GM18499 (cell line): ENCODE data around the gene PPM1A.

Experiments used
- ATAC-seq: cut with Tn5 transposase; IDR thresholded peaks from one replicate; pipeline ENCODE4 v1.9.1; 2021; ENCODE audit warnings: moderate number of reproducible peaks; ENCODE audit not compliant: insufficient read depth, unreplicated experiment

The PPM1A gene

GRCh38 chr14:60257865-60258264 lies 8.8 kb downstream of the PPM1A start:
- no peak for ATAC-seq

- ATAC-seq, result no peak
Observed at GRCh38 chr14:60265163-60265562, 16.1 kb downstream of the PPM1A start.

- no peak for ATAC-seq
Observed at GRCh38 chr14:60266021-60266937, 17.3 kb downstream of the PPM1A start.

- ATAC-seq, result no peak
Observed at GRCh38 chr14:60272177-60272576, 23.2 kb downstream of the PPM1A start.

- no peak for ATAC-seq
Observed at GRCh38 chr14:60273956-60274355, 24.9 kb downstream of the PPM1A start.

GRCh38 chr14:60274448-60274847 lies 25.4 kb downstream of the PPM1A start:
- ATAC-seq, result no peak

- ATAC-seq, result no peak
Observed at GRCh38 chr14:60275932-60276331, 26.9 kb downstream of the PPM1A start.

GRCh38 chr14:60276347-60276746 lies 27.3 kb downstream of the PPM1A start:
- ATAC-seq, result no peak

GRCh38 chr14:60277605-60278190 lies 28.7 kb downstream of the PPM1A start:
- no peak for ATAC-seq

GRCh38 chr14:60278350-60278749 lies 29.3 kb downstream of the PPM1A start:
- no peak for ATAC-seq

GRCh38 chr14:60287452-60287851 lies 38.4 kb downstream of the PPM1A start:
- ATAC-seq, result no peak

GRCh38 chr14:60288279-60288678 lies 39.3 kb downstream of the PPM1A start:
- no peak for ATAC-seq

GRCh38 chr14:60294411-60295069 lies 45.5 kb downstream of the PPM1A start:
- ATAC-seq, result no peak

GRCh38 chr14:60300019-60300418 lies 51.0 kb downstream of the PPM1A start:
- ATAC-seq, result no peak

- no peak for ATAC-seq
Observed at GRCh38 chr14:60301685-60302084, 52.7 kb downstream of the PPM1A start.

GRCh38 chr14:60302663-60303062 lies 53.6 kb downstream of the PPM1A start:
- no peak for ATAC-seq

GRCh38 chr14:60303745-60304144 lies 54.7 kb downstream of the PPM1A start:
- no peak for ATAC-seq

GRCh38 chr14:60304509-60304908 lies 55.5 kb downstream of the PPM1A start:
- no peak for ATAC-seq

- ATAC-seq, result no peak
Observed at GRCh38 chr14:60309867-60310552, 61.0 kb downstream of the PPM1A start.

GRCh38 chr14:60311417-60311816 lies 62.4 kb downstream of the PPM1A start:
- ATAC-seq, result no peak

- ATAC-seq, result no peak
Observed at GRCh38 chr14:60313093-60313492, 64.1 kb downstream of the PPM1A start.
